Adrenal gland (tissue), 12 donors: Measurements from ENCODE around the gene CA10. TPM values are rescaled to one million over a fixed set of nuclear protein-coding genes. Genes with fewer than 3 reads are reported as not detected.

ENCODE experiments used
- DNase-seq, 7 donors: peaks; one replicate each; pipeline ENCODE4 v3.0.0-alpha.2; 2019 to 2020
- H3K27ac ChIP-seq, 5 donors: fragments of 200-600 bp; sonication (generic) in 4 of 5; 1 replicate in 3 of 5; 2 replicates in 2 of 5; pipeline versions ENCODE4 v1.5.1 to v1.8.0; 2016 to 2020; ENCODE audit warnings: mild to moderate bottlenecking in 1 of 5
- H3K27me3 ChIP-seq: fragments of 200-600 bp; 2 replicates; pipeline ENCODE4 v1.8.0; 2021
- H3K36me3 ChIP-seq, 2 donors: fragments of 200-600 bp; replicated peaks in 1 of 2; 1 replicate in 1 of 2; 2 replicates in 1 of 2; pipeline versions ENCODE4 v1.5.1 to v1.8.0; 2018 to 2022
- H3K4me1 ChIP-seq, 2 donors: fragments of 200-600 bp; replicated peaks in 1 of 2; 1 replicate in 1 of 2; 2 replicates in 1 of 2; pipeline versions ENCODE4 v1.5.1 to v1.8.0; 2018 to 2021
- H3K4me3 ChIP-seq, 4 donors: fragments of 200-600 bp; sonication (generic) in 3 of 4; one replicate each; pipeline ENCODE4 v1.5.1; 2016 to 2018
- H3K9me3 ChIP-seq, 3 donors: fragments of 200-600 bp; sonication (generic) in 1 of 3; replicated peaks in 1 of 3; 1 replicate in 2 of 3; 2 replicates in 1 of 3; pipeline versions ENCODE4 v1.5.1 to v1.8.0; 2016 to 2021
- CTCF ChIP-seq, 6 experiments: fragments of 450-650 bp in 4 of 6; fragments of 200-600 bp in 2 of 6; sonication (generic) in 1 of 6; IDR thresholded peaks; 1 replicate in 5 of 6; 2 replicates in 1 of 6; pipeline versions ENCODE4 v1.5.1 to v1.8.0; 2016 to 2021; ENCODE audit warnings: antibody characterized with exemption in 6 of 6, mild to moderate bottlenecking in 2 of 6, moderate library complexity in 1 of 6
- POLR2A ChIP-seq, 2 donors: fragments of 450-650 bp; IDR thresholded peaks; one replicate each; pipeline ENCODE4 v1.6.1; 2017; ENCODE audit warnings: antibody characterized with exemption in 2 of 2, mild to moderate bottlenecking in 2 of 2, moderate library complexity in 1 of 2
- WGBS, 4 donors: extraction: QIAGEN DNeasy Blood & Tissue Kit in 2 of 4; methylation state at CpG; one replicate each; pipeline versions ENCODE4 v1.1.5 to v1.1.7; 2013 to 2017; 5-methylcytosine and 5-hydroxymethylcytosine counted together
- intact Hi-C, 2 donors: fragments of 100-400 bp; cut with DNase I; formaldehyde crosslinking; loops; one replicate each; pipeline versions ENCODE4 v1.14.1 to v1.15.0; 2022 to 2023
- polyA plus RNA-seq, 3 donors: library from polyadenylated mRNA; stranded (reverse); fragments of 200-250 nt in 2 of 3; fragments of 350-450 nt in 1 of 3; fragmentation: Illumina TruSeq in 1 of 3; extraction: RNeasy Lipid Tissue Mini Kit (QIAGEN cat#74804) in 1 of 3; gene quantifications; one replicate each; pipeline ENCODE4 v1.2.3, GENCODE V29; 2013 to 2014
- total RNA-seq, 9 donors: library from RNA; depleted of rRNA in 4 of 9; stranded (reverse); fragments of >200 nt in 4 of 9; fragments of 120-200 nt in 1 of 9; fragmentation: NEBNext Ultra II Directional in 1 of 9; extraction: Animal tissue kit (Norgen Biotek cat#: 25700) in 1 of 9; gene quantifications; one replicate each; pipeline versions ENCODE4 v1.1.0 to v1.2.4, GENCODE V29; 2013 to 2023
- donor health status: healthy with polysubstance abuse.
- donor health status: Bipolar disorder and iron deficiency.
- donor health status: DM: yes; HTN: yes; CAD: no.
- donor health status: DM: no; HTN: no; CAD: no.
- donor health status: DM: no; HTN: no; CAD: no.
- donor health status: DM: yes; HTN: yes; CAD: no.

The CA10 gene
- total and polyA plus RNA-seq, 12 donors = 0.27 to 3.1 (median 2.5) TPM; not detected in 5

- intact Hi-C loops = no loop called here
- Histone ChIP-seq H3K27me3 (no peaks in the 10 kb centered on the region), H3K36me3 (no peaks in the 10 kb centered on the region), H3K4me1 (no peaks in the 10 kb centered on the region), H3K4me3 (no peak overlapping the region), H3K9me3 (no peaks in the 10 kb centered on the region), H3K27ac (no peak overlapping the region)
- no peak for DNase-seq
- 57 to 78% (median 71%) methylated on average over 2 of the region's 2 CpGs for WGBS, 4 donors
- no peak for TF ChIP-seq POLR2A (IDR thresholded peaks at IDR 0.05)
- TF ChIP-seq CTCF (IDR thresholded peaks at IDR 0.05) = no peak
These were observed 203.3 kb downstream of the CA10 start for GRCh38 chr17:51955245-51955644.

GRCh38 chr17:51954232-51954765 is 204.2 kb downstream of the CA10 start:
- DNase-seq = no peak
- H3K27ac ChIP-seq = no peak overlapping the region
- no peak overlapping the region for H3K4me3 ChIP-seq
- 15 to 22% (median 18%) methylated on average over 2 of the region's 2 CpGs for WGBS, 4 donors
- H3K27me3 ChIP-seq = no peaks in the 10 kb centered on the region
- TF ChIP-seq CTCF (IDR thresholded peaks at IDR 0.05) = no peak
- no peak for TF ChIP-seq POLR2A (IDR thresholded peaks at IDR 0.05)
- intact Hi-C loops = no loop called here
- no peaks in the 10 kb centered on the region for H3K9me3 ChIP-seq
- H3K36me3 ChIP-seq = no peaks in the 10 kb centered on the region
- no peaks in the 10 kb centered on the region for H3K4me1 ChIP-seq

- 1 to 7% (median 3%) methylated on average over 2 of the region's 2 CpGs for WGBS, 4 donors
- TF ChIP-seq CTCF (IDR thresholded peaks at IDR 0.05) (no peak), POLR2A (IDR thresholded peaks at IDR 0.05) (no peak)
- intact Hi-C loops = no loop called here
- Histone ChIP-seq H3K4me3 (no peak overlapping the region), H3K27me3 (no peaks in the 10 kb centered on the region), H3K36me3 (no peaks in the 10 kb centered on the region), H3K27ac (no peak overlapping the region), H3K9me3 (no peaks in the 10 kb centered on the region), H3K4me1 (no peaks in the 10 kb centered on the region)
- no peak for DNase-seq
These were observed 206.8 kb downstream of the CA10 start for GRCh38 chr17:51951741-51952140.

GRCh38 chr17:51948128-51948527 is 210.4 kb downstream of the CA10 start:
- Histone ChIP-seq H3K27ac (no peak overlapping the region), H3K4me3 (no peak overlapping the region), H3K9me3 (no peaks in the 10 kb centered on the region), H3K27me3 (no peaks in the 10 kb centered on the region), H3K36me3 (no peaks in the 10 kb centered on the region), H3K4me1 (no peaks in the 10 kb centered on the region)
- no peak for TF ChIP-seq POLR2A (IDR thresholded peaks at IDR 0.05)
- no peak for TF ChIP-seq CTCF (IDR thresholded peaks at IDR 0.05)
- intact Hi-C loops = no loop called here
- no peak for DNase-seq
- WGBS, 4 donors = 78 to 89% (median 79%) methylated on average over 4 of the region's 4 CpGs
